ENCODE results near the gene RBMS3. TPM values are rescaled to one million over a fixed set of nuclear protein-coding genes. Genes with fewer than 3 reads are reported as not detected.

The RBMS3 gene
- total RNA-seq, 4 donors from 2014 or later, result 3.8 to 18.7 (median 14.6) TPM

DNA sequence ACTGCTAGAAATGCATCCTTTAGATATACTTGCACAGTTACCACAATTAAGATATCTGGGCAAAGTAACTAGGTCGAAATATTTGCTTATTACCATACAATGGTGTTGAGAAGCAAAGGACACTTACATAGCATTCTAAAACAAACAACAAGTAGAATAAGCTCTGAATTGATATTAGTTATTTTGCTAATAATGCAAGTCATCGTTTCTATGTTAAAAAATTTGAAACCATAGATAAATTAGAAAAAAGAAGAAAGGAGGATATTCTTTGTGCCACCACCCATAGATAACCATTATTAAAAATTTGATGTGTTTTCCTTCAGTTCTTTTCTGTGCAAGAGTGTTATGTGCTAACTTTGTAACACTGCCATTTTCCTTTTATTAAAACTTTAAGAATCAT lies 435.3 kb downstream of the RBMS3 start:
- Histone ChIP-seq H3K27me3 (no peaks in the 10 kb centered on the region), H3K4me1 (no peaks in the 10 kb centered on the region), H3K9me3 (no peaks in the 10 kb centered on the region), H3K36me3 (no peaks in the 10 kb centered on the region), H3K27ac (no peak overlapping the region), H3K4me3 (no peak overlapping the region)
- 81 to 86% methylated on average over 2 of the region's 2 CpGs for WGBS, 2 donors (ENCODE audit: low coverage in 1 of 2)
- no peak for DNase-seq
- intact Hi-C loops (cut with DNase I; ENCODE audit: low total_unique reads) (no loop called here), in situ Hi-C loops (cut with MboI; ENCODE audit: low pct_ligation_motif_present in 1 of 4, low pct_unique_long_range_greater_than_20kb in 1 of 4, low sequenced_read_pairs in 3 of 4) (no loop called here)
- no peak for TF ChIP-seq EP300 (IDR thresholded peaks at IDR 0.05; ENCODE audit: low read depth)
- no peak for TF ChIP-seq CTCF (IDR thresholded peaks at IDR 0.05)

DNA sequence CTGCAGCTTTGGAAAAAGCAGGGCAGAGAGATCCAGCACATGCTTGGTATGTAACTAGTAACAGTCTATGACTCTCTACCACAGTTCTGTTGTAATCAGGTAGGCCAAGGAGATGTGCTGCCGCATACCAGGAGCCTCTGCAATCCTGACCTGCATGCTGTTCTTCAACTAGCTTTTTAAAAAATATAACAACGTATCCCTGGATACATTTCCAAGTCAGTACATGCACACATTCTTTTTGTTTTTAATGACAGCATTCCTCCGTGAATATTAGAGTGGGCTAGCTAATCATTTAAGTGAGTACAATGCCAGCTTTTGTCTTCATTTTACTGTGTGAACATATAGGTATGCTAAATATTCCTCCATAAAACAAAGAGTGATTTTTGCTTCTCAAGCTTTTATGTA lies 437.8 kb downstream of the RBMS3 start:
- no peaks in the 10 kb centered on the region for H3K4me1 ChIP-seq
- H3K27ac ChIP-seq, result no peak overlapping the region
- H3K9me3 ChIP-seq, result no peaks in the 10 kb centered on the region
- no peak for DNase-seq
- intact Hi-C loops (cut with DNase I; ENCODE audit: low total_unique reads), result no loop called here
- no peak for TF ChIP-seq CTCF (IDR thresholded peaks at IDR 0.05)
- TF ChIP-seq EP300 (IDR thresholded peaks at IDR 0.05; ENCODE audit: low read depth), result no peak
- no peak for TF ChIP-seq POLR2A (IDR thresholded peaks at IDR 0.05)
- no peak for TF ChIP-seq POLR2AphosphoS5 (IDR thresholded peaks at IDR 0.05)
- no peak overlapping the region for H3K4me3 ChIP-seq
- H3K36me3 ChIP-seq, result no peaks in the 10 kb centered on the region
- no peaks in the 10 kb centered on the region for H3K27me3 ChIP-seq
- 38 to 61% methylated on average over 2 to 3 of the region's 3 CpGs for WGBS, 2 donors (ENCODE audit: low coverage in 1 of 2)
- in situ Hi-C loops (cut with MboI; ENCODE audit: low pct_ligation_motif_present in 1 of 4, low pct_unique_long_range_greater_than_20kb in 1 of 4, low sequenced_read_pairs in 3 of 4), result no loop called here

- Histone ChIP-seq H3K4me1 (no peaks in the 10 kb centered on the region), H3K36me3 (no peaks in the 10 kb centered on the region), H3K9me3 (no peaks in the 10 kb centered on the region), H3K27me3 (no peaks in the 10 kb centered on the region), H3K27ac (no peak overlapping the region), H3K4me3 (no peak overlapping the region)
- DNase-seq, result no peak
- 84 to 87% methylated on average over 3 of the region's 3 CpGs for WGBS, 2 donors (ENCODE audit: low coverage in 1 of 2)
- intact Hi-C loops (cut with DNase I; ENCODE audit: low total_unique reads) (no loop called here), in situ Hi-C loops (cut with MboI; ENCODE audit: low pct_ligation_motif_present in 1 of 4, low pct_unique_long_range_greater_than_20kb in 1 of 4, low sequenced_read_pairs in 3 of 4) (no loop called here)
- TF ChIP-seq CTCF (IDR thresholded peaks at IDR 0.05) (no peak), POLR2AphosphoS5 (IDR thresholded peaks at IDR 0.05) (no peak), POLR2A (IDR thresholded peaks at IDR 0.05) (no peak), EP300 (IDR thresholded peaks at IDR 0.05; ENCODE audit: low read depth) (no peak)
Measured at GRCh38 chr3:29720665-29721064, 439.8 kb downstream of the RBMS3 start.

GRCh38 chr3:29721789-29722188 lies 440.9 kb downstream of the RBMS3 start:
- H3K27me3 ChIP-seq, result no peaks in the 10 kb centered on the region
- intact Hi-C loops (cut with DNase I; ENCODE audit: low total_unique reads), result no loop called here
- 63 to 71% methylated on average over 2 of the region's 2 CpGs for WGBS, 2 donors (ENCODE audit: low coverage in 1 of 2)

More at GRCh38 chr3:29721789-29722188, 440.9 kb downstream of the RBMS3 start:
- in situ Hi-C loops (cut with MboI; ENCODE audit: low pct_ligation_motif_present in 1 of 4, low pct_unique_long_range_greater_than_20kb in 1 of 4, low sequenced_read_pairs in 3 of 4), result no loop called here
- TF ChIP-seq POLR2AphosphoS5 (IDR thresholded peaks at IDR 0.05), result no peak
- TF ChIP-seq POLR2A (IDR thresholded peaks at IDR 0.05), result no peak
- no peak for TF ChIP-seq CTCF (IDR thresholded peaks at IDR 0.05)
- TF ChIP-seq EP300 (IDR thresholded peaks at IDR 0.05; ENCODE audit: low read depth), result no peak
- no peak overlapping the region for H3K27ac ChIP-seq
- no peak overlapping the region for H3K4me3 ChIP-seq
- H3K4me1 ChIP-seq, result no peaks in the 10 kb centered on the region
- no peaks in the 10 kb centered on the region for H3K36me3 ChIP-seq
- DNase-seq, result no peak
- H3K9me3 ChIP-seq, result no peaks in the 10 kb centered on the region
